AG09309 (cell line): ENCODE data around the gene MORN1.

Experiments
- DNase-seq: peaks from one replicate; pipeline ENCODE4 v3.0.0-alpha.2; 2010; ENCODE audit warnings: low read depth
- H3K4me3 ChIP-seq: 2 replicates; pipeline ENCODE4 v1.5.1; 2011; ENCODE audit warnings: mild to moderate bottlenecking, low read depth, low read length, moderate library complexity; ENCODE audit not compliant: control insufficient read depth
- TF ChIP-seq, protein P1 (sequence below): IDR thresholded peaks from 2 replicates; pipeline ENCODE4 v1.5.1; 2011; ENCODE audit warnings: mild to moderate bottlenecking, low read depth, low read length, inconsistent platforms; ENCODE audit not compliant: insufficient read depth, control insufficient read depth; ENCODE audit errors: missing control alignments

The MORN1 gene

DNA sequence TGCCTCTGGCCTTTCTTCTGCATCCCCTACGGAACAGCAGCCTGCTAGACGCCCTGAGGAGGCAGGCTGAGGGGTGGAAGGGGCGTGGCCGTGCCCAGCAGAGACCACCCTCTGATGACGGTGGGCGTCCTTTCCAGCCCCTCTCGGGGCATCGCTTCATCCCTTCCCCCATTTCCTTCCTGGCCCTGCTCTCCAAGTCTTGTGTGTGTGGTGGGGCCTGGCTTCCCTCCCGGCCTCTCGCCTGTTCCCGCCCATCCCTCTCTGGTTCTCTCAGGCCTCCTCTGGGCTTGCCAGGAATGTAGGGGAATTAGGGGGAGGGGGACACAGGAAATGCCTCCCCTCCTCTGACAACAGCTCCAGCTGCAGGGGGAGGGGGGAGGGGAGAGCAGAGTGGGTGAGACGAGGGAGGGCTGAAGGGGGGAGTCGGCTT is 112.1 kb downstream of the MORN1 start:
- TF ChIP-seq, protein P1, sequence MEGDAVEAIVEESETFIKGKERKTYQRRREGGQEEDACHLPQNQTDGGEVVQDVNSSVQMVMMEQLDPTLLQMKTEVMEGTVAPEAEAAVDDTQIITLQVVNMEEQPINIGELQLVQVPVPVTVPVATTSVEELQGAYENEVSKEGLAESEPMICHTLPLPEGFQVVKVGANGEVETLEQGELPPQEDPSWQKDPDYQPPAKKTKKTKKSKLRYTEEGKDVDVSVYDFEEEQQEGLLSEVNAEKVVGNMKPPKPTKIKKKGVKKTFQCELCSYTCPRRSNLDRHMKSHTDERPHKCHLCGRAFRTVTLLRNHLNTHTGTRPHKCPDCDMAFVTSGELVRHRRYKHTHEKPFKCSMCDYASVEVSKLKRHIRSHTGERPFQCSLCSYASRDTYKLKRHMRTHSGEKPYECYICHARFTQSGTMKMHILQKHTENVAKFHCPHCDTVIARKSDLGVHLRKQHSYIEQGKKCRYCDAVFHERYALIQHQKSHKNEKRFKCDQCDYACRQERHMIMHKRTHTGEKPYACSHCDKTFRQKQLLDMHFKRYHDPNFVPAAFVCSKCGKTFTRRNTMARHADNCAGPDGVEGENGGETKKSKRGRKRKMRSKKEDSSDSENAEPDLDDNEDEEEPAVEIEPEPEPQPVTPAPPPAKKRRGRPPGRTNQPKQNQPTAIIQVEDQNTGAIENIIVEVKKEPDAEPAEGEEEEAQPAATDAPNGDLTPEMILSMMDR: no peak
- no peak for DNase-seq
- H3K4me3 ChIP-seq: no peak overlapping the region

DNA sequence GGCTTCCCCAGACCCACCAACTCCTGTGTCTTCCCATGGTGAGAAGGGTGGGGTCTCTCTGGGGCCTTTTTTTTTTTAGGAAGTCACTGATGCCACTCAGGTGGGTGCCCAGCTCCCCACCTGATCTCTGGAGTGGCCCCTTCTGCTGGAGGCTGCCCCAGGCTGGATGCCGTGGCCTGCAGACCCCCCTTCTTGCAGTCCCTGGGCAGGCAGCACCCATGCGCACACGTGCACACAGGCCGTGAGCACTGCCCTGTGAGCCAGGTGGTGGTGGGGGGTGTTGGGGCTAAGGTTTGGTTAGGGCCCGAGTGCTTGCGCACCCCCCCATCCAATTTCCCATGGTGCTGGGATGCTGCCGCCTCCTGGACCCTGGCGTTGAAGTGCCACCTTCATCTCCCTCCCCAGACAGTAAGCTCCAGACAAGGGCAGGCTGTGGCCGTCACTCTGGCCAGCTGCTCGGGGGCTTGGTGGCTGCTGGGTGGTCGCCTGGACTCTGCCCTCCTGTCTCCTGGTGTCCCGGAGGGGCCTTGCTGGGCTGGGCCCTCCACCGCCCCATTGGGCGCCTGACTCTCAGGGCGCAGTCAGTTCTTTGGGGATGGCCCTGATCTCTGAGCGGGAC is 112.7 kb downstream of the MORN1 start:
- no peak overlapping the region for H3K4me3 ChIP-seq
- DNase-seq: no peak
- TF ChIP-seq, protein P1: no peak

DNA sequence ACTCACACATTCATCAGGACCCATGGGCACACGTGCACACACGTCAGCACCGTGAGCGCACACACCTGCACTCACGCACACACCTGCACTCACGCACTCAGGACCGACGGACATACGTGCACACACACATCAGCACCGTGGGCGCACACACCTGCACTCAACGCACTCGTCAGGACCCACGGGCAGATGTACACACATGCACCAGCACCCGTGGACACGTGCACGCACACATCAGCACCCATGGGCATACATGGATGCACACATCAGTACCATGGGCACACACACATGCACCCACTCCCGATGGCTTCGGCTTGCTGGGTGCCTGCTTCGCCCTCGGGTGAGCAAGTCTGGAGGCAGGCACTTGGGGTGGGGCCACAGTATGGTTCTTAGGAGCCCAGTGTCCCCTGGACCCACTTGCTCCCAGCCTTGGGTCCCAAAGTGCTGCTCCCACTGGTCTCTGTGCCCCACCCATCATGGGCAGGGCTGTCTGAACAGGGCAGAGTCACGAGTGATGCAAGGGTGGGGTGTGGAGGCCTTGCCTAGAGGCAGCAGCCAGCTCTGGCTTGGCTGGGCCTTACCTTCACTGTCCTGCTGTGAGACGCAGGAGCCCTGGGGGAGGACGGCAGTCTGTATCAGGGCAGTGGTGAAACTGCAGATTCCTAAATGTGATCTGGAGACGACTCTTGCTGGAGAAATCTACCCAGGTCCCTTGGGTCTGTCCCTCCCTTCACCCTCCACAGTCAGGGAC is 113.4 kb downstream of the MORN1 start:
- no peak overlapping the region for H3K4me3 ChIP-seq
- TF ChIP-seq, protein P1: no peak
- no peak for DNase-seq

DNA sequence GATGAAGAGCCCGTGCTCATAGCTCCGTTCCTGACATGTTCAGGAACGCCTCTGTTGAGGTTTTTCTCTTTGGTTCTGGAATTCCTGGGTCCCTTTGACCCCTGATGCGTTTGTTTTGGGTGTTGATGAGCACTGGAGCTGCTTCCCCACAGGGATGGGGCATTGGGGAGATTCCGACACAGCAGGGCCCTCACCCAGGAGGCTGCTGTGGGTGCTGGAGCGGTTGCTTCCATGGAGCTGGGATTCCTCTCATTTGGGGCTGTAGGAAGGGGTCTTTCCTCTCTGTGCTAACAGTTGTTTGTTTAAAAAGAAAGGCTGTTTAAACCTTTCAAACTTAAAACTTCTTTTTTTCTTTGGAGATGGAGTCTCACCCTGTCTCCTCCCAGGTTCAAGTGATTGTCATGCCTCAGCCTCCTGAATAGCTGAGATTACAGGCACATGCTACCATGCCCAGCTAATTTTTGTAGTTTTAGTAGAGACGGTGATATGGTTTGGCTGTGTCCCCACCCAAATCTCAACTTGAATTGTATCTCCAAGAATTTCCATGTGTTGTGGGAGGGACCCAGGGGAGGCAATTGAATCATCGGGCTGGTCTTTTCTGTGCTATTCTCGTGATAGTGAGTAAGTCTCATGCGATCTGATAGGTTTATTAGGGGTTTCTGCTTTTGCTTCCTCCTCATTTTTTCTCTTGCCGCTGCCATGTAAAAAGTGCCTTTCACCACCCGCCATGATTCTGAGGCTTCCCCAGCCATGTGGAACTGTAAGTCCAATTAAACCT is 114.4 kb downstream of the MORN1 start:
- H3K4me3 ChIP-seq: no peak overlapping the region
- no peak for DNase-seq
- TF ChIP-seq, protein P1: no peak

DNA sequence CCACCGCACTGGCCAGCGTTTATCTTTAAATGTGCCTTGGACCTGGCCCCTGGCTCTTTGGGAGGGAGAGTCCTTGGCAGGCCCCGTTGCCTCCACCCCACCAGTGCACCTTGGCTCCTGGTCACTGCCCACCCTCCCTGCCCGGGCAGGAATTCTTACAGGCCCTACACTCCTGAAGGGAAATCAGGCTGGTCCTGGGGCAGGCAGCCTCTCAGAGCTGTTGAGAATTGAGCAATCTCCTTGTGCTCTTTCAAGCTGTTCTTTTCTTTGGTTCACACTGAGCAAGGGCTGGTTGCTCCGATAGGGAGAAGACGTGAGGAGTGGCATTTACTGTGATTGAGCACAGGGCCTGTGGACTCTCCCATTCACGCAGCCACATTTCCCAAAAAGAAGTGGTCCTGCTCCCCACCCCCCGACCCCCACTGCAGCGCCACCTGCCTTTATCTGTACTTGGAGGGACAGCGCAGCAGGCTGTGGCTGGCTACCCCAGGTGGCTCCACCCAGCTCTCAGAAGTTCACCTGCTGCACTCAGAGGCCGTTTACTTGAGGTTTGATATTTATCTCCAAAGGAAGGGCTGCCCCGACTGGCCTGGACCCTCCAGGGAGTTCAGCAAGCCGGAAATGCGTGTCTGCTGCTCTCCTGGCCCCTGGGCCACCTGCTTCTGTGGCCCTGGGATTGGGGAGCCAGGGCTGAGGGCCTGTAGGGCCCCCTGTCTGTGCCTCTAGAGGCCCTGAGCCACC is 115.4 kb downstream of the MORN1 start:
- no peak overlapping the region for H3K4me3 ChIP-seq
- TF ChIP-seq, protein P1: no peak
- DNase-seq: no peak

DNA sequence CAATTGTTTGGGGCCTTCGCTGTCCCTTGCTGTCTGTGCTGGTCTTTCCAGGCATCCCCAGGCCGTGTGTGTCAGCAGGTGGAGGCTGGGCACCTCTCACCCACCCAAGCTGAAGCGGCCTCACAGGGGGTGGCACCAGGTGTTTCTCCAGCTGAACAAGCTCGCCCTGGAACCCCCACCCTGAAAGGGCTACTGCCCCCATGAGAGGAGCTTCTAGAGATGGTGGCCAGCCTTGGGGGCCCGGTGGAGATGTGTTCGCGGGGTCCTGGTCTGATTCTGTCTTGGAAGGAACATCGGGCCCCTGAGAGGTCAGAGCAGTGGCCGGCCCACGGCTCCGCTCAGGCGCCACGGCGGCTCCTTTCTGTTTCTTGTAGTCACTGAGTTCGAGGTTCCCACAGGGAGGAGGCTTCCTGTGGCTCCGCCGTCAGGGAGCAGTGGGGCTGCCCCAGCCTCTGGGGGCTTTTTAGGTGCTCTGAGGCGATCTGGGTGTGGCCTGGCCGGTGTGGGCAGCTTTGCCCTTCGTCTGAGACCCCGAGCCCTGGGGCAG is 116.4 kb downstream of the MORN1 start:
- DNase-seq: no peak
- TF ChIP-seq, protein P1: no peak
- H3K4me3 ChIP-seq: no peak overlapping the region
